Astrocyte (in vitro differentiated cells and primary cell): ENCODE measurements around the gene CTNND2. TPM values are rescaled to one million over a fixed set of nuclear protein-coding genes. Genes with fewer than 3 reads are reported as not detected.

Experiments
- DNase-seq: peaks from one replicate; pipeline ENCODE4 v3.0.0-alpha.2; 2010; ENCODE audit warnings: low read depth
- FAIRE-seq: peaks from 2 replicates; lab custom pipeline; 2011; peaks lifted over from hg19 to GRCh38; lab: Jason Lieb, UNC
- H2AFZ ChIP-seq: 2 replicates; pipeline ENCODE4 v1.6.0; 2012; ENCODE audit warnings: low read depth, low read length, inconsistent platforms
- H3K27ac ChIP-seq: 2 replicates; pipeline ENCODE4 v1.5.1; 2011; ENCODE audit warnings: low read depth, low read length, inconsistent platforms
- H3K27me3 ChIP-seq: 2 replicates; pipeline ENCODE4 v1.6.0; 2011; ENCODE audit warnings: low read length, inconsistent platforms; ENCODE audit not compliant: insufficient read depth
- H3K36me3 ChIP-seq: 2 replicates; pipeline ENCODE4 v1.5.1; 2011; ENCODE audit warnings: low read length, inconsistent platforms; ENCODE audit not compliant: insufficient read depth
- H3K4me1 ChIP-seq: 2 replicates; pipeline ENCODE4 v1.5.1; 2011; ENCODE audit warnings: low read length, inconsistent platforms; ENCODE audit not compliant: insufficient read depth
- H3K4me2 ChIP-seq: 2 replicates; pipeline ENCODE4 v1.6.0; 2012; ENCODE audit warnings: low read length, inconsistent platforms
- H3K4me3 ChIP-seq: 2 replicates; pipeline ENCODE4 v1.5.1; 2011; ENCODE audit warnings: low read depth, mild to moderate bottlenecking, low read length, inconsistent platforms; ENCODE audit not compliant: insufficient read depth
- H3K79me2 ChIP-seq: 2 replicates; pipeline ENCODE4 v1.6.0; 2012; ENCODE audit warnings: mild to moderate bottlenecking, low read length, inconsistent platforms; ENCODE audit not compliant: insufficient read depth
- H3K9ac ChIP-seq: 2 replicates; pipeline ENCODE4 v1.6.0; 2012; ENCODE audit warnings: mild to moderate bottlenecking, low read length, inconsistent platforms
- H3K9me3 ChIP-seq: 2 replicates; pipeline ENCODE4 v1.5.1; 2012; ENCODE audit warnings: low read depth, mild to moderate bottlenecking, low read length, inconsistent platforms; ENCODE audit not compliant: insufficient read depth
- H4K20me1 ChIP-seq: 2 replicates; pipeline ENCODE4 v1.6.0; 2012; ENCODE audit warnings: low read length, inconsistent platforms; ENCODE audit not compliant: insufficient read depth
- H3K27ac Mint-ChIP-seq: one replicate; pipeline ENCODE4 v1.8.0; 2021; ENCODE audit warnings: mild to moderate bottlenecking, mixed read lengths; ENCODE audit not compliant: unreplicated experiment
- H3K27me3 Mint-ChIP-seq: one replicate; pipeline ENCODE4 v1.8.0; 2021; ENCODE audit warnings: low read depth, mixed read lengths; ENCODE audit not compliant: unreplicated experiment
- H3K36me3 Mint-ChIP-seq: one replicate; pipeline ENCODE4 v1.8.0; 2021; ENCODE audit warnings: low read depth, mixed read lengths; ENCODE audit not compliant: unreplicated experiment
- H3K4me1 Mint-ChIP-seq: one replicate; pipeline ENCODE4 v1.8.0; 2021; ENCODE audit warnings: low read depth, mixed read lengths; ENCODE audit not compliant: unreplicated experiment
- H3K4me3 Mint-ChIP-seq: one replicate; pipeline ENCODE4 v1.8.0; 2021; ENCODE audit warnings: mild to moderate bottlenecking, moderate library complexity, mixed read lengths; ENCODE audit not compliant: unreplicated experiment
- H3K9me3 Mint-ChIP-seq: one replicate; pipeline ENCODE4 v1.8.0; 2021; ENCODE audit warnings: mild to moderate bottlenecking, mixed read lengths; ENCODE audit not compliant: unreplicated experiment
- CTCF ChIP-seq: IDR thresholded peaks from 2 replicates; pipeline ENCODE4 v1.5.1; 2011; ENCODE audit warnings: low read depth, mild to moderate bottlenecking, inconsistent platforms, low read length, moderate library complexity; ENCODE audit not compliant: insufficient read depth
- EZH2 ChIP-seq: IDR thresholded peaks from 2 replicates; pipeline ENCODE4 v1.6.1; 2012; ENCODE audit warnings: mild to moderate bottlenecking, low read length, inconsistent platforms; ENCODE audit not compliant: insufficient read depth
- total RNA-seq: library from RNA; stranded (reverse); gene quantifications from 2 replicates; pipeline ENCODE4 v1.2.1, GENCODE V29; 2021

The CTNND2 gene
- total RNA-seq, 1 donor from 2014 or later: 4.5 TPM

DNA sequence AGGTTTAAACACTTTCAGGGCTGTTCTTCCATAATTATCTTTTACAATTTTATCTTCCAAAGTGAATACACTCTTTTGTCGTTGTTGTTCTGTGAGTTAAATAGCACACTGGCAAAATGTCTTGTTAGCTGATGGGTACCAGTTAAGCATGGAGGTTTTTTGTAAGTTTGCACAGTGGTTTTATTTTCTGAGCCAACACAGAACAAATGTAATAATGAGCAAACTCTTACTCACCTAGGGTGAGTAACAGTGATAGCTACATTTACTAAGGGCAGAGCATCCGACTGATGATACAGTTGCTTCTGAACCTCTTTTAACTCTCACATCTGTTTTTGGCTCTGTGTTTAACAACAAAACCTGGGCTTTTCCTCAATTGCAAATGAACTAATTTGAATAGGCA, 103.2 kb downstream of the CTNND2 start:
- H3K9me3 Mint-ChIP-seq: no peaks in the 10 kb centered on the region
- H3K27ac Mint-ChIP-seq: no peak overlapping the region
- H4K20me1 ChIP-seq: no peaks in the 10 kb centered on the region
- no peak overlapping the region for H3K27ac ChIP-seq
- H3K27me3 ChIP-seq: no peaks in the 10 kb centered on the region
- H3K36me3 Mint-ChIP-seq: no peaks in the 10 kb centered on the region
- no peak overlapping the region for H3K4me2 ChIP-seq
- no peaks in the 10 kb centered on the region for H3K9me3 ChIP-seq
- FAIRE-seq (no peak), DNase-seq (peak; percentile 12)
- H3K36me3 ChIP-seq: no peaks in the 10 kb centered on the region
- no peak overlapping the region for H2AFZ ChIP-seq
- H3K4me1 Mint-ChIP-seq: peaks cover 3% of the 10 kb centered on the region
- TF ChIP-seq CTCF (no peak), EZH2 (no peak)
- H3K4me1 ChIP-seq: no peaks in the 10 kb centered on the region
- no peaks in the 10 kb centered on the region for H3K27me3 Mint-ChIP-seq
- H3K4me3 Mint-ChIP-seq: no peak overlapping the region
- no peaks in the 10 kb centered on the region for H3K79me2 ChIP-seq
- H3K4me3 ChIP-seq: no peak overlapping the region
- H3K9ac ChIP-seq: no peak overlapping the region

DNA sequence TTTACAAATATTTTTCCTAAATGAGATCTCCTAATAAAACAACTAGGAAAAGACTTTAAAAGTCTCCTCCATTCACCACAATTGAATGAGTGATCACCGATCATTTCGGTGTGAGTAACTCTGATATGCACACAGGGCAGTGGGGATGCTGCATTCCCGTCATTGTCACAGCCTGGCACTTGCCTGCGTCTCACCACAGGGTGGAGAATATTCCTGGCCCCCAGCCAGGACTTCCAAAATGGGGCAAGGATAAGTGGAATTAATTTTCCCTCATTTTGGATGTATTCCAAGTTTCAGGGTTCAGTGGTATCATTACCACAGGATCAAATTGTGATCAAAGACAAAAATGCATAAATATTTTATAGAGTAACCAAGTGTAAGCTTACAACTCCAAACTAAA, 107.1 kb downstream of the CTNND2 start:
- Mint-ChIP-seq H3K36me3 (no peaks in the 10 kb centered on the region), H3K27me3 (no peaks in the 10 kb centered on the region), H3K4me1 (no peaks in the 10 kb centered on the region), H3K9me3 (no peaks in the 10 kb centered on the region), H3K4me3 (no peak overlapping the region), H3K27ac (no peak overlapping the region)
- H3K9ac ChIP-seq: no peak overlapping the region
- H3K27ac ChIP-seq: no peak overlapping the region
- H3K4me2 ChIP-seq: no peak overlapping the region
- H3K79me2 ChIP-seq: no peaks in the 10 kb centered on the region
- FAIRE-seq (no peak), DNase-seq (no peak)
- H2AFZ ChIP-seq: no peak overlapping the region
- no peaks in the 10 kb centered on the region for H3K9me3 ChIP-seq
- H4K20me1 ChIP-seq: no peaks in the 10 kb centered on the region
- no peaks in the 10 kb centered on the region for H3K36me3 ChIP-seq
- TF ChIP-seq EZH2: no peak
- no peak for TF ChIP-seq CTCF
- H3K27me3 ChIP-seq: no peaks in the 10 kb centered on the region
- no peaks in the 10 kb centered on the region for H3K4me1 ChIP-seq
- no peak overlapping the region for H3K4me3 ChIP-seq

DNA sequence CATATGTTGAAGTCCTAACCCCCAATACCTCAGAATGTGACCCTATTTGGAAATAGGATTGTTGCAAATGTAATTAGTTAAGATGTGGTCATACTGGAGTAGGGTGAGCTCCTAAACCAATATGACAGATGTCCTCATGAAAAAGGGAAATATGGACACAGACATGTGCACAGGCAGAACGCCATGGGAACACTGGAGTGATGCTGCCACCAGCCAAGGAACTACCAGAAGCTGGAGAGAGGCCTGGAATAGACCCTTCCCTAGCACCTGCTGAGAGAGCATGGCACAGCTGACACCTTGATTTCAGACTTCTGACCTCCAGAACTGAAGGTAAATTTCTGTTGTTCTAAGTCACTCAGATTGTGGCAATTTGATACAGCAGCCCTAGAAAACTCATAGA, 110.8 kb downstream of the CTNND2 start:
- Mint-ChIP-seq H3K4me1 (no peaks in the 10 kb centered on the region), H3K36me3 (no peaks in the 10 kb centered on the region), H3K27me3 (no peaks in the 10 kb centered on the region), H3K4me3 (no peak overlapping the region), H3K27ac (no peak overlapping the region), H3K9me3 (no peaks in the 10 kb centered on the region)
- no peak for FAIRE-seq
- H2AFZ ChIP-seq: no peak overlapping the region
- H3K4me2 ChIP-seq: no peak overlapping the region
- H4K20me1 ChIP-seq: no peaks in the 10 kb centered on the region
- H3K27ac ChIP-seq: no peak overlapping the region
- H3K4me3 ChIP-seq: no peak overlapping the region
- no peaks in the 10 kb centered on the region for H3K79me2 ChIP-seq
- H3K36me3 ChIP-seq: no peaks in the 10 kb centered on the region
- H3K9ac ChIP-seq: no peak overlapping the region
- TF ChIP-seq EZH2: no peak
- TF ChIP-seq CTCF: no peak
- DNase-seq: no peak
- H3K27me3 ChIP-seq: peaks cover 2% of the 10 kb centered on the region
- no peaks in the 10 kb centered on the region for H3K9me3 ChIP-seq
- H3K4me1 ChIP-seq: no peaks in the 10 kb centered on the region
